ENCODE data around the gene ALDH1A1.
"Not testable (repeated sequence)": the region's sequence is repeated elsewhere in the genome, so short reads cannot be mapped to it uniquely, and the experiment has no call there.

ALDH1A1 gene

GRCh38 chr9:72875221-72875620, 77.6 kb downstream of the ALDH1A1 start:
- no peak for DNase-seq
- intact Hi-C loops (cut with DNase I), result no loop called here

DNA sequence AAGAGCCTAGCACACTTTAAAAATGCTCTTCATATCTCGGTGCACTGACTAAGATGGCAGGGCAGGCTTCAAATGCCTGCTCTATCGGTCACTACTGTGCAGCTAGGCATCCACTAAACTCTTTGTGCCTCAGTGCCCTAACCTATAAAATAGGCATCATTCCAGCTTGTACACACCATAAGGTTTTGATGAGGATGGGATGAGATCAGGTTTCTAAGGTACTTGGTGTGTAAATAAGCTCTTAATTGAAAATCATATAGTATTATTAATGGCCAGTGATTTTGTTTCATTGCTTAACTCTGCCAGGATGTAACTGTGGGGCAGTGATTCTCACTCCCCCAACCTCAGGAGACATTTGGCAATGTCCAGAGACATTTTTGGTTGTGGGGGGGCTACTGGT, 78.5 kb downstream of the ALDH1A1 start:
- intact Hi-C loops (cut with DNase I), result no loop called here
- no peak for DNase-seq

- intact Hi-C loops (cut with DNase I), result no loop called here
- no peak for DNase-seq
Measured at GRCh38 chr9:72873456-72873855, 79.4 kb downstream of the ALDH1A1 start.

- no peak for DNase-seq
- intact Hi-C loops (cut with DNase I), result no loop called here
Measured at GRCh38 chr9:72872718-72873117, 80.1 kb downstream of the ALDH1A1 start.

DNA sequence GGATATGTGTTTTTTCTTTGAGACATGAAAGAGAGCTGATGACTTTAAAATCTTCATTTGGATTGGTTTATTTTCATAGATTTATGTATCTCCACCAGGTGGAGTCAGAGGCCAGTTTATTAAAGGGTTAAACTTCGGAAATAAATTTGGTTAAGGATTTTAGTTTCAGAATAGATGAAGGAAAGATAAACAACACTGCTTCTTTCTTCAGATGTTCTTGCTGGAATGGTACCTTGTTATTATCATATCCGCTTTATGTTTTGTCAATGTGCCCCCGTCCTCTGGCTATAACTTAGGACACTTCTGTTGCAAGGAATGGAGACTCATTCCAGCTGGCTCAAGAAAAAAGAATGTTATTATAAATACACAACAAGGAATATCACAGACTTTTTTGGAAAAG, 81.2 kb downstream of the ALDH1A1 start:
- intact Hi-C loops (cut with DNase I), result no loop called here
- DNase-seq, result no peak

- no peak for DNase-seq
- intact Hi-C loops (cut with DNase I), result no loop called here
Measured at GRCh38 chr9:72864327-72864726, 88.5 kb downstream of the ALDH1A1 start.

GRCh38 chr9:72863456-72864094, 89.3 kb downstream of the ALDH1A1 start:
- DNase-seq, result no peak
- intact Hi-C loops (cut with DNase I), result no loop called here

GRCh38 chr9:72862788-72863187, 90.1 kb downstream of the ALDH1A1 start:
- intact Hi-C loops (cut with DNase I); DNase-seq: not testable (repeated sequence)

DNA sequence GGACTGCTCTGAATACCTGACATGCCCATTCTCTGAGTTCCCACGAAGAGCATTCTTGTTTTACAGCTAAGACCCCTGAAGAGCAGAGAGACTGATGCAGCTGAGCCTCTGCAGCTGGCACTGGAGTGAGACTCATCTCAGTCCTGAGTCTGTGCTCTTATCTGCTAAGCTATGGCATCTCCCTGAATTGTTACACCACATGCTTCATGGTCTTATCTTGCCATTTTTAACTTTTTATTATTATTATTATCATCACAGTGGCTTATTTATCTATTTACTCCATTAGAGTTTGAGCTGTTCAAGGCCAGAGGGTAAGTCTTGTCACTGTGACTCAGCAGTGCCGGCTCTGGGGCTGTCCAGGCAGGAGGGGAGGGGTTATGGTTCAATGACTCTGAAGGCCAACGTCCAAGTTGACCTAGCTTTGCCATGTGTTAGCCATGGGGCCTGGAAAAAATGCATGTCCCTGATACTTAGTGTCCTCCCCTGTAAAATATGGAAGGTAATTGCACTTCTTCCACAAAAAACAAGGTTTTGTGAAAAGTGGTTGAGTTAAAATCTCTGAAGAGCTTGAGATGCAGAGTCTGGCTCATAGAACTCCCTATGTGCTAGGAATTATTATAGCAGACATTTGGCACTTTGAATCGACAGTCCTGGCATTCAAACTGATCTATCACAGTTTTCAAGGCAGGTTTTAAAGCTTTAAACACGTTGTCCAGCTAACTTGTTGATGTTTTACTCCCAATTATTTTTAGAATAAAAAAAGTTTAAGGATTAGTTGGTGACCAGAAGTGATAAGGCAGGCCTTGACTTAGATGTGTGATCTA, 94.6 kb downstream of the ALDH1A1 start:
- peak in 1 of 42 donors; percentile 5 for DNase-seq
- intact Hi-C loops (cut with DNase I), result no loop called here

DNA sequence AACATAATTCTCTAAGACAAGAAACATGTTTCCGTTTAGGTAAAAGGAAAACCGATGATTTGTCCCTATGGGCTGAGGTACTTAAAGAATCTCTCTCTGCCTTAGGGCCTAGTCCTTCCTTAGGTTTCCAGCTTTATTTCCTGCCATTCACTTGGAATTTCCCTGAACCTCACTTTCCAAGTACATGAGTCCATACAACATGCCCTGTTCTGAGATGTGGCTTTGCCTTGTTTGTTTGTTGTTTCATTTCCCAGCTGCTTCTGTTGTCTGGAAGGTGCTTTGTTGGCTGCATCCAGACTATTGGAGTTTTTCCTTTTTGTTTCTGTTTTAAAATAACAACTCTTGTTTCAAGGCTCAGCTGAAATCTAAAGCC, 95.2 kb downstream of the ALDH1A1 start:
- intact Hi-C loops (cut with DNase I), result no loop called here
- DNase-seq, result no peak

- intact Hi-C loops (cut with DNase I), result no loop called here
- DNase-seq, result peak in 19 of 42 donors; percentile 7 to 75 (median 47)
Measured at GRCh38 chr9:72856972-72857623, 95.8 kb downstream of the ALDH1A1 start.

GRCh38 chr9:72855890-72856523, 96.8 kb downstream of the ALDH1A1 start:
- DNase-seq, result no peak
- intact Hi-C loops (cut with DNase I), result no loop called here

DNA sequence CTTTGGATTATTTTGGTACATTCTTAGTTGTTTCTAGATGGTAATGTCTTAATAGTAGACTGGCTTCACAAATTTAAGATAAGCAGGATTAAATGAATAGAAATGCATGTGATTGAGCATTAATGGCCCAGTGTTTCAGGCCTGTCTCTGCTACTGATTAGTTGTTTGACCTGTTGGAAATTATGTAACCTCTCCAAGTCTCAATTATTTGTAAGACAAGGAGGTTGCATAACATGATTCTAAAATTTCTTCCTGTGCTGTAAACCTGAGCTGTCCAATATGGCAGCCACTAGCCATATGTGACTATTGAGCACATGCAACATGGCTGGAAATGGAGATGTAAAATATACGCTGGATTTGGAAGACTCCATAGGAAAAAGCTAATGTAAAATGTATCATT, 97.5 kb downstream of the ALDH1A1 start:
- no peak for DNase-seq
- intact Hi-C loops (cut with DNase I), result no loop called here

Data from head of caudate nucleus (tissue), 42 donors.